ENCODE results near the gene STK25. TPM values are rescaled to one million over a fixed set of nuclear protein-coding genes. Genes with fewer than 3 reads are reported as not detected.

The STK25 gene
- total and polyA plus RNA-seq, 10 of the 15 experiments (the other 5 are each of a cell fraction or from before 2014, with no cell fraction given) = 6.0 to 154 (median 89.3) TPM

GRCh38 chr2:241467777-241468475 is 40.5 kb downstream of the STK25 start (continued):
- TF ChIP-seq BCL3 (IDR thresholded peaks at IDR 0.05; ENCODE audit: borderline replicate concordance, insufficient read depth, low read depth, low read length, poor library complexity, severe bottlenecking) = no peak
- TF ChIP-seq PBX3 (IDR thresholded peaks at IDR 0.05; ENCODE audit: insufficient replicate concordance, low read depth, low read length) = no peak
- no peak for TF ChIP-seq RCOR1 (conservative IDR thresholded peaks at IDR 0.05; ENCODE audit: low read depth, low read length)

- ChIA-PET SMC1A (ENCODE audit: uncharacterized antibody, unreplicated experiment) (interaction anchor here (1.1 kb wide), 1 partner anchor 115 kb away, joined by 3 read pairs; no protein-coding TSS in a partner anchor), POLR2A (interaction anchor here (0.6 kb wide), 1 partner anchor 35 kb away, joined by 4 read pairs; no protein-coding TSS in a partner anchor), RAD21 (ENCODE audit: unreplicated experiment) (no interaction called here), CTCF (no interaction called here)
- DNase-seq (ENCODE audit: low read depth, low spot score) (no peak), ATAC-seq (no peak), FAIRE-seq (no peak)
- H3K4me2 ChIP-seq (ENCODE audit: control insufficient read depth, insufficient read depth) = no peak overlapping the region
- no peak overlapping the region for H3K9ac ChIP-seq (ENCODE audit: control insufficient read depth, insufficient read depth, low read length)
- H3K4me3 ChIP-seq = no peak overlapping the region
- no peak overlapping the region for H3K27ac ChIP-seq (ENCODE audit: control insufficient read depth, insufficient read depth)
- intact Hi-C loops (cut with micrococcal nuclease; ENCODE audit: unreplicated experiment) = no loop called here
- no peaks in the 10 kb centered on the region for H3K27me3 ChIP-seq (replicated peaks in 1 of 2; ENCODE audit: control insufficient read depth in 2 of 2, insufficient read depth in 2 of 2, low read length in 1 of 2)
- H2AFZ ChIP-seq (ENCODE audit: control insufficient read depth, low read depth, low read length) = no peak overlapping the region
- no peaks in the 10 kb centered on the region for H3K36me3 ChIP-seq (ENCODE audit: control insufficient read depth in 2 of 2, insufficient read depth in 2 of 2, low read length in 1 of 2)
- WGBS (ENCODE audit: insufficient coverage, insufficient replicate concordance, low lambda C conversion rate, missing lambda C conversion rate) = 84% methylated on average over 9 of the region's 10 CpGs
- BruUV-seq (replicated peaks) = no TSS peak
- in situ Hi-C loops (cut with MboI) = no loop called here
- TF ChIP-seq RUNX3 (IDR thresholded peaks at IDR 0.05; ENCODE audit: low read length) (no peak), SP1 (IDR thresholded peaks at IDR 0.05; ENCODE audit: low read depth, low read length) (no peak), KAT2A (conservative IDR thresholded peaks at IDR 0.05; ENCODE audit: control insufficient read depth, low read depth, low read length) (no peak), EED (IDR thresholded peaks at IDR 0.05; ENCODE audit: low read depth) (no peak), MYC (IDR thresholded peaks at IDR 0.05; ENCODE audit: insufficient read depth, insufficient read length, insufficient replicate concordance, low read length, severe bottlenecking) (no peak)
- H3K4me1 ChIP-seq (ENCODE audit: control insufficient read depth, insufficient read depth, low read length) = no peaks in the 10 kb centered on the region
- H3K9me3 ChIP-seq (replicated peaks; ENCODE audit: control insufficient read depth, insufficient read depth, low read length) = no peaks in the 10 kb centered on the region
- no peaks in the 10 kb centered on the region; the same call in 1 of the 2 replicates for H4K20me1 ChIP-seq (ENCODE audit: control insufficient read depth, insufficient read depth)
- no peaks in the 10 kb centered on the region for H3K79me2 ChIP-seq (ENCODE audit: control insufficient read depth, insufficient read depth, low read length)
Measured at GRCh38 chr2:241466230-241466629, 42.2 kb downstream of the STK25 start.
